DMS114 treated with DMSO at 0.1 percent for 48 hours (cell line): ENCODE results near the gene TAF10.

Experiments
- DNase-seq: peaks from one replicate; lab custom pipeline; 2025; ENCODE audit not compliant: unreplicated experiment; lab: John Stamatoyannopoulos, UW

TAF10 gene

DNA sequence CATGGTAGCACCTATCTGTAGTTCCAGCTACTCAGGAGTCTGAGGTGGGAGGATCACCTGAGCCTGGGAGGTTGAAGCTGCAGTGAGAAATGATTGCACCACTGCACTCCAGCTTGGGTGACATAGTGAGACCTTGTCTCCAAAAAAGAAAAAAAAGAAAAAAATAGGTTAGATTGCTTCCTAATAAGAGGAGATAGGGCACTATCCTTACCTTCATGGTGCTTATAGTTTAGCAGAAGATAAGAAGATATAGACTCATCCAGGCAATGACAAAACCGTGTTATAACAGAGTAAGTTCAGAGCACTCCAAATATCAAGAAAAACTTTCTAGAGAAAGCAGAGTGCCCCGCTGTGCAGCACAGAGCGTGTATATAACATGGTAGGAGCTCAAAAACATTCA is 50.7 kb downstream of the TAF10 start:
- DNase-seq: no peak
